Measurements from ENCODE around the gene TJAP1.
"Not testable (repeated sequence)": the region's sequence is repeated elsewhere in the genome, so short reads cannot be mapped to it uniquely, and the experiment has no call there.

Gene TJAP1

DNA sequence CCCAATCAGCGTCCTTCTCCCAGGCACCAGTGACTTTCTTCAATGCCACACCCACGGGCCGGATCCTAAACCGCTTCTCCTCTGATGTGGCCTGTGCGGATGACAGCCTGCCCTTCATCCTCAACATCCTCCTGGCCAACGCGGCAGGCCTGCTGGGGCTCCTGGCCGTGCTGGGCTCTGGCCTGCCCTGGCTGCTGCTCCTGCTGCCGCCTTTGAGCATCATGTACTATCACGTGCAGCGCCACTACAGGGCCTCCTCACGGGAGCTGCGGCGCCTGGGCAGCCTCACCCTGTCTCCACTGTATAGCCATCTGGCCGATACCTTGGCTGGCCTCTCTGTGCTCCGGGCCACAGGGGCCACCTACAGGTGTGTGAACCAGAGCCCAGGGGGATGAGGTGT, 31.8 kb upstream of the TJAP1 start:
- H3K27me3 Mint-ChIP-seq: no peaks in the 10 kb centered on the region
- no peaks in the 10 kb centered on the region for H3K9me3 Mint-ChIP-seq
- H3K36me3 Mint-ChIP-seq: peaks cover 76% of the 10 kb centered on the region
- ATAC-seq: no peak
- H3K4me1 Mint-ChIP-seq: no peaks in the 10 kb centered on the region
- no peak overlapping the region for H3K27ac Mint-ChIP-seq
- H3K4me3 Mint-ChIP-seq: no peak overlapping the region

DNA sequence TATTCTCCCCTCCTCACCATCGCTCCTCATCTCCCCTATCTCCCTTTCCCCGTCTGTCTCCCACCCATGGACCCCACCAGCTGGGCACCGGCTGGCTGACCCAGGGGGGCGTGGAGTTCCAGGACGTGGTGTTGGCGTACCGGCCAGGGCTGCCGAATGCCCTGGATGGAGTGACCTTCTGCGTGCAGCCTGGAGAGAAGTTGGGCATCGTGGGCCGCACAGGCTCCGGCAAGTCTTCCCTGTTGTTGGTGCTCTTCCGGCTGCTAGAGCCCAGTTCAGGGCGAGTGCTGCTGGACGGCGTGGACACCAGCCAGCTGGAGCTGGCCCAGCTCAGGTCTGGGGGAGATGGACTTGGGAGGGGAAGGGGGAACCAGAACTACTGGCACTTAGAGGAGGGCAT, 29.8 kb upstream of the TJAP1 start:
- Mint-ChIP-seq H3K27ac (peak overlapping the region; percentile 35), H3K9me3 (no peaks in the 10 kb centered on the region), H3K4me3 (no peak overlapping the region), H3K36me3 (peaks cover 83% of the 10 kb centered on the region), H3K27me3 (no peaks in the 10 kb centered on the region), H3K4me1 (no peaks in the 10 kb centered on the region)
- ATAC-seq: no peak

DNA sequence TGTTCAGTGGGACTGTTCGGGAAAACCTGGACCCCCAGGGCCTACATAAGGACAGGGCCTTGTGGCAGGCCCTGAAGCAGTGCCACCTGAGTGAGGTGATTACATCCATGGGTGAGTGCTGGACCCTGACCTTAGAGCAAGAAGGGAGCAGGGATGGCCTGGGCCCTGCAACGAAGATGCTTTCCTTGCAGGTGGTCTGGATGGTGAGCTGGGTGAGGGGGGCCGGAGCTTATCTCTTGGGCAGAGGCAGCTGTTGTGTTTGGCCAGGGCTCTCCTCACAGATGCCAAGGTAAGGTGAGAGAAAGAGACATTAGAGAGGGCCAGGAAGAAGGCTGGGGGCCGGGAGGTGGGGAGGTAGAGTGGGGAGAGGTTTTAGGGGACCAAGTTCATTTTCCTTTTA, 28.5 kb upstream of the TJAP1 start:
- Mint-ChIP-seq H3K9me3 (no peaks in the 10 kb centered on the region), H3K27me3 (no peaks in the 10 kb centered on the region), H3K27ac (no peak overlapping the region), H3K36me3 (peaks cover 70% of the 10 kb centered on the region), H3K4me3 (no peak overlapping the region), H3K4me1 (no peaks in the 10 kb centered on the region)
- ATAC-seq: no peak

DNA sequence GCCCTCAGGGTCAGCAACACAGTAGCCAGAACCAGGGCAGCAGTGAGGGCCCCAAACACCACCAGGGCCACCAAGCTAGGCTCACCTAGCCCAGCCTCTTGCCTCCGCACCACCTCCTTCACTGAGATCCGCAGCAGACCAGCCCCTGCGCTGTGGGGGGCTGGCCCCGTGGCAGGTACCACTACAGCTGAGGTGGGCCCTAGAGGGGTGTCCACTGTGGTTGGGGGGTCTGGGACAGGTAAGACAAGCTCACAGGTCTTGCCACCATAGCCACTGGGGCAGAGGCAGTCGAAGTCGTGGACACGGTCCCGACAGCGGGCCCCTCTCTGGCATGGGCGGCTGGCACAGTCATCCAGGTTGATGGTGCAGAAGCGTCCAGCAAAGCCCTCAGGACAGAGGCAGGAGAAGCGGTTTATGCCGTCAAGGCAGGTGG, 26.7 kb upstream of the TJAP1 start:
- H3K36me3 Mint-ChIP-seq: peaks cover 55% of the 10 kb centered on the region

DNA sequence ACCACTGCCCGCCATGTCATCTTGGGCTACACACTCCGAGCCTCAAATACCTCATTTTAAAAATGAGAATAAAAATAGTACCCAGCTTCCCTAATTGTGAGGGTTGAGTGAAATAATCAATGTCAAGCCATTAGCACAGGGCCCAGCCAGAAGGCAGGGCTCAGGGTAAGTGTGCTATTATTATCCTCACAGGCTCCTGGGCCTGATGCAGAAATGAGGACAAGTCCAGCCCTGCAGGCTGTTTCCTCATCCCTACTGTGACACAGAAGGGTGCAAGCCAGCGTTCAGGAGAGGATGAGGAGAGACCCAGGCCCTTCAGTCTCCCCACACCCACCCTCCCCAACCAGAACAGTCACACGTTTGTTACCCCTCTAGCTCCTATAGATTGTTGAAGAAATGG, 26.0 kb upstream of the TJAP1 start:
- peaks cover 49% of the 10 kb centered on the region for H3K36me3 Mint-ChIP-seq
- H3K9me3 Mint-ChIP-seq: no peaks in the 10 kb centered on the region
- no peak for ATAC-seq
- H3K27ac Mint-ChIP-seq: no peak overlapping the region
- no peaks in the 10 kb centered on the region for H3K27me3 Mint-ChIP-seq
- no peak overlapping the region for H3K4me3 Mint-ChIP-seq
- H3K4me1 Mint-ChIP-seq: peaks cover 20% of the 10 kb centered on the region

More for the DNA sequence above, 26.7 kb upstream of the TJAP1 start:
- ATAC-seq: no peak
- Mint-ChIP-seq H3K9me3 (no peaks in the 10 kb centered on the region), H3K27ac (no peak overlapping the region), H3K4me3 (no peak overlapping the region), H3K27me3 (no peaks in the 10 kb centered on the region), H3K4me1 (peaks cover 14% of the 10 kb centered on the region)

DNA sequence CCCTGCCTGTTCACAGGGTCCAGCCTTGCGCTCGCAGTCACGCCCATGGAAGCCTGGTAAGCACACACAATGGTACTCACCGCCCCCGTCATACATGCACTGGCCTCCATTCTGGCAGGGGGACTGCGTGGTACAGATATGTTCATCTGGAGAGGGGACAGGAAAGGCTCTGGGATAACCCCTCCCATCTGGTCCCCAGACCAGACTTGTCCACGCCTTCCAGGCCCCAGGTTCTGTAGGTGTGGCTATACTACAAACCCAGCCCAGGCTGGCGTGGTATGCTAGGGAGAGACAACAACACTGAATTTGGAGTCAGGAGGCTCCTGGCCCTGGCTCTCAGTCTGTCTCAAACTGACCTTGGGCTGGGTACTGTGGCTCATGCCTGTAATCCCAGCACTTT, 25.4 kb upstream of the TJAP1 start:
- H3K4me3 Mint-ChIP-seq: no peak overlapping the region
- H3K36me3 Mint-ChIP-seq: peaks cover 43% of the 10 kb centered on the region
- no peak overlapping the region for H3K27ac Mint-ChIP-seq
- H3K27me3 Mint-ChIP-seq: peaks cover 6% of the 10 kb centered on the region
- peaks cover 21% of the 10 kb centered on the region for H3K4me1 Mint-ChIP-seq
- ATAC-seq: no peak
- H3K9me3 Mint-ChIP-seq: no peaks in the 10 kb centered on the region

DNA sequence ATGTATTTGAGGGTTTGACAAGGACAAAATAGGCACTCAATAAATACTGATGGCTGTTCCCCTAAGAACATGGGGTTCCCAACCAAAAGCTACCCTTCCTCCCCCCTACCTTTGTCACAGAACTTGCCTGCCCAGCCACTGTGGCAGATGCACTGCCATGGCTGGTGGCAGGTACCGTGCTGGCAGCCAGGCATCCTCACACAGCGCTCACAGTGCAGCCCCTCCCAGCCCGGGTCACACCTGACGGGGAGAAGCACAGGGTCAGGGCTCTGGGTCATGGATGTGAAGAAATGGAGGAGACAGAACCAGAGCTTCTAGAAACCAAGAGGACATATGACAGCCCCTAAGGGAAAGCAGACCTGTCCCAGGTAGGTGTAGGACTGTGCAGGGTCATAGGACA, 24.5 kb upstream of the TJAP1 start:
- ATAC-seq: no peak
- no peak overlapping the region for H3K4me3 Mint-ChIP-seq
- H3K9me3 Mint-ChIP-seq: no peaks in the 10 kb centered on the region
- H3K4me1 Mint-ChIP-seq: peaks cover 21% of the 10 kb centered on the region
- H3K27ac Mint-ChIP-seq: no peak overlapping the region
- H3K27me3 Mint-ChIP-seq: peaks cover 8% of the 10 kb centered on the region
- H3K36me3 Mint-ChIP-seq: peaks cover 34% of the 10 kb centered on the region

DNA sequence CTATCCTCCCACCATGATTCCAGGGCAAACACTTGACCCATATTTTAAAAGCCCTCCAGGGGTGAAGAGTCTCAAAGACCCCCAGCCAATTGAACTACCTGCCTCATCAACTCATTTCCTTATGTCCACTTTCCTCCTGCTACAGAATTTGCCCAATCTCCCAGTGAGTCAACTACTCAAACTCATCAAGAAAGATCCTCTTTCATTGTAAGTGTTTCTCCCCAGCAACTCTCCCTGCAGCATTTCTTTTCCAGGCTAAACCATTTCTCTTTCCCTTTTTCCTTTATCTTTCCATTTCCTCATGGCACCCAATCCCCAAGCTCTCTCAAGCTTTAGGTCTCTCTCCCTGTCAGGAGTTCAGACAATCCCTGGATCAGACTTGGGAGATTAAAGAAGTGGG, 23.5 kb upstream of the TJAP1 start:
- Mint-ChIP-seq H3K27ac (no peak overlapping the region), H3K9me3 (no peaks in the 10 kb centered on the region)
- no peak for ATAC-seq

DNA sequence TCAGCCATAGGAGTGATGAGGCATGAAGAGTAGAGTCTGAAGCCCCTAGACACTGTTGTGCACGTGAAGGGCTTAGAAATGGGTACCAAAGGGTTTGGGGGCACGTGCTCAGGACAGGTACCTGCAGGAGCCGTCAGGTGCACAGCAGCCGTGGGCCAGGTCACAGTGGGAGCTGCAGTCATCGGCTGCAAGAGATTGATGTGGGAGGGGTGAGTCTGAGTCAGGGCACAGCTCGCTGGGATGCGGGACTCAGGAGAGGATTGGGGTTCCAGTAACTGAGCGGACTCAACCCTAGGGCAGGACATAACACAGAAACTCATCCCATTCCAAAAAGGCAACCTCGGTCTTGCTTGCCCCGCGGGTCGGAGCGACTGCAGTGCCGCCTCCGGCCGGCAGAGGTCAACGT, 23.1 kb upstream of the TJAP1 start:
- Mint-ChIP-seq H3K27me3 (peaks cover 8% of the 10 kb centered on the region), H3K36me3 (peaks cover 20% of the 10 kb centered on the region), H3K27ac (peak overlapping the region; percentile 2), H3K4me3 (peak overlapping the region; percentile 83), H3K9me3 (no peaks in the 10 kb centered on the region), H3K4me1 (peaks cover 21% of the 10 kb centered on the region)
- peak; percentile 21 for ATAC-seq

More for the DNA sequence above, 23.5 kb upstream of the TJAP1 start:
- peaks cover 21% of the 10 kb centered on the region for H3K4me1 Mint-ChIP-seq
- H3K27me3 Mint-ChIP-seq: peaks cover 8% of the 10 kb centered on the region
- H3K36me3 Mint-ChIP-seq: peaks cover 24% of the 10 kb centered on the region
- peak overlapping the region; percentile 83 for H3K4me3 Mint-ChIP-seq

DNA sequence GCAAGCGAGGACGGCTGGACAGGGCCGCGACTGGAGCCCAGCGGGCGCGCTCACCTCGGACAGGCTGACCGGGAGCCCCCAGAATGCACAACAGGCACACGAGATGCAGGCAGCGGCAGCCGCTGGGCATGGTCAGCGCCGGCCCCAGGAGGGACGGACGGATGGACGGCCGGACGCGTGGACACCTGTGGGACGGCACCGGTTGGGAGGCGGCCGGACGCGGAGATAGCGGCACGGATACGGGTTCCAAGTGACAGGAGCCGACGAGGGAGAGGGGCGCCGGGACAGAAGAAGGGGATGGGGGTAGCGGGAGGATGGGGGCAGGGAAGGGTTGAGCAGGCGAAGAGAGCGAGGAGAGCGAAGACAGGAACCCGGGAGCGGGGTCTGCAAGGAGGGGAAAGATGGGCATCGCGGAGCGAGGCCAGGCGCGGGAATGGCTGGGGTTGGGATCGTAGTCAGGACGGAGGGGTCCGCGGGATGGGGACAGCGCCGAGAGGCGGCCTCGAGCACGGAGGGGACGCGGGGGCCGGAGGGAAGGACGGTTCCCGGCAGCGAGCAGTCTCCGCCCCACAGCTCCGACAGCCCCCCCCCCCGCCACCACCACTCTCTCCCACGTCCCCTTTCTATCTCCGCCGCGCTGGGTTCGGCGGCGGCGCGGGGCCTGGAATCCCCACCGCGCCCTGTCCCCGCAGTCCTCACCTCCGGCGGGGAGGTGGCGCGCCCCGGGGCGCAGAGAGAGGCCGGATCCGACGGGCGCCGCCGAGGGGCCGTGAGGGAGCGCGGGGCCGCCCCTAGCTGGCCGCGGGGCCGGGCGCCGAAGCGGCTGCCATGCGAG, 22.5 kb upstream of the TJAP1 start:
- Mint-ChIP-seq H3K27me3 (peaks cover 8% of the 10 kb centered on the region), H3K9me3 (no peaks in the 10 kb centered on the region), H3K4me1 (peaks cover 21% of the 10 kb centered on the region), H3K27ac (peak overlapping the region; percentile 7), H3K36me3 (peaks cover 13% of the 10 kb centered on the region), H3K4me3 (peak overlapping the region; percentile 83)
- ATAC-seq: peak; percentile 76

DNA sequence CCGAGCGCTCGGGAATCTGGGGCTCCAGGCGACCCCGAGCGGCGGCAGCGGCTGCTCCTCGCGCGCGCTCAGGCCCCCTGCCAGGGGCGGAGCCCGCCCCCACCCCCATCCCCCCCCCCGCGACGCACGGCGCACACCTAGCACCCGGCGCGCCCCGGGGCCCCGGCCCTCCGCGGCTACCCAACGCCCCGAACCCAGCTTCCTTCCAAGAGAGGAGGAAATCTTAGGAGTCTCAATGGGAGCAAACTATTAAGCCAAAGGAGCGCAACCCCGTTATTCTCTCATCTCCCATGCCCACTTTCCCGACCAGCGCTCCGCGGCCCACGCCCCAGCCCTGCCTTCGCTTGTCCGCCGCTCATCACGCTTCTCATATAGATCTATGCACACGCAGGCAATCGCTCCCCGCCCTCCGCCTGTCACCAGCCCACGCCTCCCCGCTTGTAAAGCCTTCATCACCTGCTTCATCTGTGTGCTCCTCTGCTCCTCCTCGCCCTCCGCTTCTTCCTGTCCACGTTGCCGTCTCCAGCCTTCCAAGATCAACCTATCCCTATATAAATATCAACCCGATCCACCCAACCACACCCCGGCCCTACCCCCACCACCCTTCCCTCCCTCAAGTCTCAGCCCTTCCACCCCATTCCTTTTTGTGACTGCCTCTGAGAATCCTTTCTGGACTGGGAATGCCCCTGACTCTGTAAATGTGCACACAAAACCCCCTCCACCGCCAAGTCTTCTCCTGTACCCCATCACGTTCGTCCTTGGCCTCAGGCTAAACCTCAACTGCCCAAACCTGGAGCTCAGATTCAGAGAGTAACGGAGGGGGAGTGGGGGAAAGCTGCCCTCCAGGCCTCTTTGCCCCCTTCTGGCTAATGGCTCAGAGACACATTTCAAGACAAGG, 21.6 kb upstream of the TJAP1 start, which contains the start of gene DLK2:
TSS of gene DLK2 (minus strand) at position 18 of the 898 bp plus-strand sequence. CDS start 723 bp downstream, outside the sequence.
- peak within 1 kb of the TSS; percentile 83 for H3K4me3 Mint-ChIP-seq
- H3K4me1 Mint-ChIP-seq: peaks cover 21% of the 10 kb centered on the region
- peaks cover 8% of the 10 kb centered on the region for H3K27me3 Mint-ChIP-seq
- peaks cover 7% of the 10 kb centered on the region for H3K36me3 Mint-ChIP-seq
- no peaks in the 10 kb centered on the region for H3K9me3 Mint-ChIP-seq
- H3K27ac Mint-ChIP-seq: peak within 1 kb of the TSS; percentile 7
- peak; percentile 65 for ATAC-seq

DNA sequence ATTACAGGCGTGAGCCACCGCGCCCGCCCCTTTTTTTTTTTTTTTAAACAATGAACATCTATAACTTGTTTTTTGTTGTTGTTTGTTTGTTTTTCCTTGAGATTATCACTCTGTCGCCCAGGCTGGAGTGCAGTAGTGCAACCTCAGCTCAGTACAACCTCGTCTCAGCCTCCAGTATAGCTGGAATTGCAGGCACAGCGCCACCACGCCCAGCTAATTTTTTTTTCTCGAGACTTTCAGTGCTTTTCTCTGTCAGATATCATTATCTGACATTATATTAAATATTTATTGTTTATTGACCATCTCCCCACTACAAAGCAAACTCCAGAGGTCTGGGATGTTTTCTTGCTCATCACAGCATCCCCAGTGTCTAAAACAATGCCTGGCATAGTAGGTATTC, 19.7 kb upstream of the TJAP1 start:
- Mint-ChIP-seq H3K4me1 (peaks cover 21% of the 10 kb centered on the region), H3K27ac (no peak overlapping the region), H3K36me3 (no peaks in the 10 kb centered on the region), H3K27me3 (peaks cover 19% of the 10 kb centered on the region), H3K4me3 (no peak overlapping the region), H3K9me3 (no peaks in the 10 kb centered on the region)
- no peak for ATAC-seq

DNA sequence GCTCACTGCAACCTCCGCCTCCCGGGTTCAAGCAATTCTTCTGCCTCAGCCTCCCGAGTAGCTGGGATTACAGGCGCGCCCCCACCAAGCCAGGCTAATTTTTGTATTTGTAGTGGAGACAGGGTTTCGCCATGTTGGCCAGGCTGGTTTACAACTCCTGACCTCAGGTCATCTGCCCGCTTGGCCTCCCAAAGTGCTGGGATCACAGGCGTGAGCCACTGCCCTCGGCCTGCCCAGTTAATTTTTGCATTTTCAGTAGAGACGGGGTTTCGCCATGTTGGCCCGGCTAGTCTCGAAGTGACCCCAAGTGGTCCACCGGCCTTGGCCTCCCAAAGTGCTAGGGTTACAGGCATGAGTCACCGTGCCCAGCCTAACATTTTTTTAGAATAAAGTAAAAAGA, 19.2 kb upstream of the TJAP1 start:
- H3K9me3 Mint-ChIP-seq, H3K4me3 Mint-ChIP-seq, ATAC-seq, H3K27ac Mint-ChIP-seq, H3K36me3 Mint-ChIP-seq: not testable (repeated sequence)
- peaks cover 21% of the 10 kb centered on the region for H3K4me1 Mint-ChIP-seq
- peaks cover 24% of the 10 kb centered on the region for H3K27me3 Mint-ChIP-seq

DNA sequence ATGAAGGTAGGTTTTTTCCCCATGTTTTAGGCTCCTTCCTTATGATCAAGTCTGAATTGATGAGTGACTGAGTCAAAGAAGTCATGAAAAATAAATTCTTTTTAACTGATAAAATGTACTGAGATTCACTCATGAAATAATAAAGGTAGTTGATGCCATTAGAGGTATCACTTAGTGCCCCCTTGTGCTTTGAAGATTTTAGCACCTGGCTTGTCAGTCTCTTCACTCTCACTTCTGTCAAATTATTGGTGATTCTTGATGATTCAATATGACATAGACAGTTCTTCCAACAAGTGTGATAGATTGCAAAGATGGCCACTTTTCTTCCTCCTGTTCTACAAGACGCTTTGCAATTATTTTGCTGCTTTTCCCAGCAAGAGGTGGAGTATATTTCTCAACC, 17.8 kb upstream of the TJAP1 start:
- H3K27me3 Mint-ChIP-seq: peaks cover 29% of the 10 kb centered on the region
- H3K4me3 Mint-ChIP-seq: no peak overlapping the region
- H3K36me3 Mint-ChIP-seq: no peaks in the 10 kb centered on the region
- no peak overlapping the region for H3K27ac Mint-ChIP-seq
- H3K9me3 Mint-ChIP-seq: no peaks in the 10 kb centered on the region
- H3K4me1 Mint-ChIP-seq: peaks cover 15% of the 10 kb centered on the region
- no peak for ATAC-seq

DNA sequence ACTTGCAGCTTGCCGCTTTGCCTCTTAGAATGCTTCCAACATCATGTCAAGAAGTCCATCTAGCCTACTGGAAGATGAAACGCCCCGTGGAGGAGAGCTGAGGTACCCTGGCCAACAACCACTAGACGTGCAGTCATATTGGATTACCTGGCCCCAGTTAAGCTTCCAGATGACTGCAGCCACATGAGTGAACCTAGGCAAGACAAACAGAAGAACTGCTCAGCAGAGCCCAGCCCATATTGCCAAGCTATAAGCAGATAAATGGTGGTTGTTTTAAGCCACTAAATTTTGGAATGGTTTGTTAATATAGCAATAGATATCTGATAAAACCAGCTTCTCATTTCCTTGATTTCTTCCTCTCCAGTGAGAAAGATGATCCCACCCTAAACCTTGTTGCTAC, 17.3 kb upstream of the TJAP1 start:
- Mint-ChIP-seq H3K9me3 (no peaks in the 10 kb centered on the region), H3K36me3 (no peaks in the 10 kb centered on the region), H3K4me1 (peaks cover 11% of the 10 kb centered on the region), H3K4me3 (no peak overlapping the region), H3K27me3 (peaks cover 29% of the 10 kb centered on the region), H3K27ac (no peak overlapping the region)
- no peak for ATAC-seq

All from stimulated activated memory B cell treated with anti-CD40 and anti-IgM and Interleukin-4, amounts not matched to agents 10 μg/mL and 1 μg/mL and 100 μg/mL, for 72 hours (primary cell).